SK-N-SH treated with all-trans-retinoic acid at 6 μM for 48 hours (cell line): ENCODE measurements around the gene SCEL.

ENCODE experiments used
- ATAC-seq: fragments of 200-7000 bp; cut with Tn5 transposase; 3 replicates; pipeline ENCODE4 v1.9.1; 2020; ENCODE audit warnings: mild to moderate bottlenecking, moderate library complexity
- ARNTL ChIP-seq: fragments of 450-650 bp; formaldehyde crosslinking; IDR thresholded peaks from 2 replicates; pipeline ENCODE4 v1.5.0; 2020; ENCODE audit warnings: low read depth, mild to moderate bottlenecking, moderate library complexity, borderline replicate concordance
- CSDC2 ChIP-seq: fragments of 250-450 bp; sonication (Bioruptor Pico); IDR thresholded peaks from 2 replicates; pipeline ENCODE4 v1.5.0; 2020; ENCODE audit warnings: mild to moderate bottlenecking, moderate library complexity
- CSRNP3 ChIP-seq: fragments of 250-450 bp; sonication (Bioruptor Pico); IDR thresholded peaks from 2 replicates; pipeline ENCODE4 v1.5.1; 2021; ENCODE audit warnings: mild to moderate bottlenecking, moderate library complexity
- GLIS3 ChIP-seq: fragments of 250-450 bp; sonication (Bioruptor Pico); IDR thresholded peaks from 2 replicates; pipeline ENCODE4 v1.5.0; 2020; ENCODE audit warnings: mild to moderate bottlenecking, moderate library complexity
- ISL1 ChIP-seq: fragments of 250-450 bp; sonication (Bioruptor Pico); IDR thresholded peaks from 2 replicates; pipeline ENCODE4 v2.1.2; 2022; ENCODE audit warnings: mild to moderate bottlenecking, moderate library complexity
- PATZ1 ChIP-seq: fragments of 250-450 bp; sonication (Bioruptor Pico); IDR thresholded peaks from 2 replicates; pipeline ENCODE4 v1.8.0; 2020; ENCODE audit warnings: mild to moderate bottlenecking, moderate library complexity, borderline replicate concordance
- PPARA ChIP-seq: fragments of 250-450 bp; sonication (Bioruptor Pico); IDR thresholded peaks from 2 replicates; pipeline ENCODE4 v1.5.0; 2020; ENCODE audit warnings: mild to moderate bottlenecking, borderline replicate concordance
- RARB ChIP-seq: fragments of 250-450 bp; sonication (Bioruptor Pico); IDR thresholded peaks from 2 replicates; pipeline ENCODE4 v1.8.0; 2021; ENCODE audit warnings: mild to moderate bottlenecking, moderate library complexity
- SNAI2 ChIP-seq: fragments of 250-450 bp; sonication (Bioruptor Pico); IDR thresholded peaks from 2 replicates; pipeline ENCODE4 v1.5.0; 2020; ENCODE audit warnings: mild to moderate bottlenecking, moderate library complexity
- TCF4 ChIP-seq: fragments of 250-450 bp; sonication (Bioruptor Pico); IDR thresholded peaks from 2 replicates; pipeline ENCODE4 v1.8.0; 2021; ENCODE audit warnings: mild to moderate bottlenecking, moderate library complexity, borderline replicate concordance
- TOX ChIP-seq: fragments of 250-450 bp; sonication (Bioruptor Pico); IDR thresholded peaks from 2 replicates; pipeline ENCODE4 v1.8.0; 2021; ENCODE audit warnings: mild to moderate bottlenecking, moderate library complexity, borderline replicate concordance
- ZC3H10 ChIP-seq: fragments of 250-450 bp; sonication (Bioruptor Pico); IDR thresholded peaks from 2 replicates; pipeline ENCODE4 v1.5.1; 2021; ENCODE audit warnings: mild to moderate bottlenecking, moderate library complexity
- ZFP3 ChIP-seq: fragments of 250-450 bp; sonication (Bioruptor Pico); IDR thresholded peaks from 2 replicates; pipeline ENCODE4 v1.5.0; 2020; ENCODE audit warnings: mild to moderate bottlenecking, moderate library complexity
- ZFP30 ChIP-seq: fragments of 450-650 bp; formaldehyde crosslinking; IDR thresholded peaks from 2 replicates; pipeline ENCODE4 v1.5.0; 2022; ENCODE audit warnings: mild to moderate bottlenecking, moderate library complexity
- ZNF70 ChIP-seq: fragments of 450-650 bp; formaldehyde crosslinking; IDR thresholded peaks from 2 replicates; pipeline ENCODE4 v1.5.0; 2020; ENCODE audit warnings: mild to moderate bottlenecking, moderate library complexity
- ZNF8 ChIP-seq: fragments of 450-650 bp; formaldehyde crosslinking; IDR thresholded peaks from 2 replicates; pipeline ENCODE4 v1.5.0; 2020; ENCODE audit warnings: mild to moderate bottlenecking, moderate library complexity
- TF ChIP-seq, protein P1 (sequence below): fragments of 250-450 bp; sonication (Bioruptor Pico); IDR thresholded peaks from 2 replicates; pipeline ENCODE4 v1.5.1; 2020; ENCODE audit warnings: low read depth, mild to moderate bottlenecking, moderate library complexity
- TF ChIP-seq, protein P2 (sequence below): fragments of 250-450 bp; sonication (Bioruptor Pico); IDR thresholded peaks from 2 replicates; pipeline ENCODE4 v1.8.0; 2021; ENCODE audit warnings: low read depth, mild to moderate bottlenecking, moderate library complexity, borderline replicate concordance
- TF ChIP-seq, protein P3 (sequence below): fragments of 250-450 bp; sonication (Bioruptor Pico); IDR thresholded peaks from 2 replicates; pipeline ENCODE4 v1.5.0; 2020; ENCODE audit warnings: mild to moderate bottlenecking, moderate library complexity

The SCEL gene

DNA sequence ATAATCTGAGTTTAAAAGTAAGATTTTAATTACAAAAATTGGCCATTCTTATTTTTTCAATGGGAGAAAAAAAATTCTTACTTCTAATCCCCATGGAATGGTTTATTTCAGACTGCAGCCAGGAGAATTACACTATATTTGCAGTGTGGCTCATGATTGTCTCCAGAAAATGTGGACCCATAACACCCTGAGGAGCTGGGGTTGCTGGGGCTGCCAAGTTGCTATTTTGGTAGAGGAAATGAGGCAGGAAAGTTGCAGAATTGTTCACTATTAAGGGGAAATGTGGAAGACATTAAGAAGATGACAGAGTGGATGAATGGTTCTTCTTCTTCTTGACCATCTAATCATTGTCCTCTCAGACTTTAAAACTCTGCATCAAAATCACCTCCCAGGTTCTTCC lies 4.6 kb upstream of the SCEL start:
- ATAC-seq: no peak
- TF ChIP-seq, protein P1, sequence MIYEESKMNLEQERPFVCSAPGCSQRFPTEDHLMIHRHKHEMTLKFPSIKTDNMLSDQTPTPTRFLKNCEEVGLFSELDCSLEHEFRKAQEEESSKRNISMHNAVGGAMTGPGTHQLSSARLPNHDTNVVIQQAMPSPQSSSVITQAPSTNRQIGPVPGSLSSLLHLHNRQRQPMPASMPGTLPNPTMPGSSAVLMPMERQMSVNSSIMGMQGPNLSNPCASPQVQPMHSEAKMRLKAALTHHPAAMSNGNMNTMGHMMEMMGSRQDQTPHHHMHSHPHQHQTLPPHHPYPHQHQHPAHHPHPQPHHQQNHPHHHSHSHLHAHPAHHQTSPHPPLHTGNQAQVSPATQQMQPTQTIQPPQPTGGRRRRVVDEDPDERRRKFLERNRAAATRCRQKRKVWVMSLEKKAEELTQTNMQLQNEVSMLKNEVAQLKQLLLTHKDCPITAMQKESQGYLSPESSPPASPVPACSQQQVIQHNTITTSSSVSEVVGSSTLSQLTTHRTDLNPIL: no peak
- TF ChIP-seq SNAI2 (CRISPR knock-in tag) (no peak), ZFP3 (CRISPR knock-in tag) (no peak), TCF4 (CRISPR knock-in tag) (no peak)

GRCh38 chr13:77532983-77533382 lies 2.5 kb upstream of the SCEL start:
- no peak for TF ChIP-seq CSDC2 (CRISPR knock-in tag)
- TF ChIP-seq, protein P2, sequence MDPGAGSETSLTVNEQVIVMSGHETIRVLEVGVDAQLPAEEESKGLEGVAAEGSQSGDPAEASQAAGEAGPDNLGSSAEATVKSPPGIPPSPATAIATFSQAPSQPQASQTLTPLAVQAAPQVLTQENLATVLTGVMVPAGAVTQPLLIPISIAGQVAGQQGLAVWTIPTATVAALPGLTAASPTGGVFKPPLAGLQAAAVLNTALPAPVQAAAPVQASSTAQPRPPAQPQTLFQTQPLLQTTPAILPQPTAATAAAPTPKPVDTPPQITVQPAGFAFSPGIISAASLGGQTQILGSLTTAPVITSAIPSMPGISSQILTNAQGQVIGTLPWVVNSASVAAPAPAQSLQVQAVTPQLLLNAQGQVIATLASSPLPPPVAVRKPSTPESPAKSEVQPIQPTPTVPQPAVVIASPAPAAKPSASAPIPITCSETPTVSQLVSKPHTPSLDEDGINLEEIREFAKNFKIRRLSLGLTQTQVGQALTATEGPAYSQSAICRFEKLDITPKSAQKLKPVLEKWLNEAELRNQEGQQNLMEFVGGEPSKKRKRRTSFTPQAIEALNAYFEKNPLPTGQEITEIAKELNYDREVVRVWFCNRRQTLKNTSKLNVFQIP (CRISPR knock-in tag): no peak
- TF ChIP-seq CSRNP3 (CRISPR knock-in tag): no peak
- TF ChIP-seq ISL1 (CRISPR knock-in tag): no peak
- TF ChIP-seq, protein P3, sequence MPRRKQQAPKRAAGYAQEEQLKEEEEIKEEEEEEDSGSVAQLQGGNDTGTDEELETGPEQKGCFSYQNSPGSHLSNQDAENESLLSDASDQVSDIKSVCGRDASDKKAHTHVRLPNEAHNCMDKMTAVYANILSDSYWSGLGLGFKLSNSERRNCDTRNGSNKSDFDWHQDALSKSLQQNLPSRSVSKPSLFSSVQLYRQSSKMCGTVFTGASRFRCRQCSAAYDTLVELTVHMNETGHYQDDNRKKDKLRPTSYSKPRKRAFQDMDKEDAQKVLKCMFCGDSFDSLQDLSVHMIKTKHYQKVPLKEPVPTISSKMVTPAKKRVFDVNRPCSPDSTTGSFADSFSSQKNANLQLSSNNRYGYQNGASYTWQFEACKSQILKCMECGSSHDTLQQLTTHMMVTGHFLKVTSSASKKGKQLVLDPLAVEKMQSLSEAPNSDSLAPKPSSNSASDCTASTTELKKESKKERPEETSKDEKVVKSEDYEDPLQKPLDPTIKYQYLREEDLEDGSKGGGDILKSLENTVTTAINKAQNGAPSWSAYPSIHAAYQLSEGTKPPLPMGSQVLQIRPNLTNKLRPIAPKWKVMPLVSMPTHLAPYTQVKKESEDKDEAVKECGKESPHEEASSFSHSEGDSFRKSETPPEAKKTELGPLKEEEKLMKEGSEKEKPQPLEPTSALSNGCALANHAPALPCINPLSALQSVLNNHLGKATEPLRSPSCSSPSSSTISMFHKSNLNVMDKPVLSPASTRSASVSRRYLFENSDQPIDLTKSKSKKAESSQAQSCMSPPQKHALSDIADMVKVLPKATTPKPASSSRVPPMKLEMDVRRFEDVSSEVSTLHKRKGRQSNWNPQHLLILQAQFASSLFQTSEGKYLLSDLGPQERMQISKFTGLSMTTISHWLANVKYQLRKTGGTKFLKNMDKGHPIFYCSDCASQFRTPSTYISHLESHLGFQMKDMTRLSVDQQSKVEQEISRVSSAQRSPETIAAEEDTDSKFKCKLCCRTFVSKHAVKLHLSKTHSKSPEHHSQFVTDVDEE: no peak
- no peak for TF ChIP-seq PPARA (CRISPR knock-in tag)
- TF ChIP-seq TCF4 (CRISPR knock-in tag): no peak
- TF ChIP-seq ZC3H10 (CRISPR knock-in tag): no peak
- TF ChIP-seq PATZ1: no peak
- no peak for TF ChIP-seq ARNTL (CRISPR knock-in tag)
- TF ChIP-seq GLIS3: no peak
- no peak for ATAC-seq

DNA sequence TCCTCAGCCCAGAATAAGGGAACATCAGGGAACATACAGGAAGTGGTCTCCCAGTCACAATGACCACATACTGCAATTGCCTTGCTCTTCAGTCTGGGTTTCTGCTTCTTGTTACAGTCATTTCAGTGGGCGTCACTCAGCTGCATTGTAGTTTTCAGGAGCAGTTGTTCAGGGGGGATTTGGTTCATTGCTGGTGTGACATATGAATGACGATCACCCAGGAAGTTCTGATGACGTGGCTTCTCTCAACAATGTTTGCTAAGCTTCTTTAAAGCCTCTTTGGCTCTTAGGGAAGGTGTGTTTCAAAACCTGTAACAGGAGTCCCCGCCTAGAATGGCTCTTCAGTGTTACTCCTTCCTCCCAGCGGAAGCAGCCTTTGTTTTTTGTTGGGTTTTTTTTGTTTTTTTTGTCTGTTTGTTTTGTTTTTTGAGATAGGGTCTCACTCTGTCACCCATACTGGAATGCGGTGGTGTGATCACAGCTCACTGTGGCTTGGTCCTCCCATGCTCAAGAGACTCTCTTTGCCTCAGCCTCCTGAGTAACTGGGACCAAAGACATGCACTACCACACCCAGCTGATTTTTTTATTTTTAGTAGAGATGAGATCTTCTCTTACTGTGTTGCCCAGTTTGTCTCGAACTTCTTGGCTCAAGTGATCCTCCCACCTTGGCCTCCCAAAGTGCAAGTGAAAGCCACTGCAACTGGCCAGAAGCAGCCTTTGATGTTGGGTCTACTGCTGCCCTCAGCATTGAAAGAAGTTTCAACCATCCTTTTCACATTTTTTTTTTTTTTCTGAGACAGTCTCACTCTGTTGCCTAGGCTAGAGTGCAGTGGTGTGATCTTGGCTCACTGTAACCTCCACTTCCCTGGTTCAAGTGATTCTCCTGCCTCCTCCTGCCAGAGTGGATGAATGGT lies 1.4 kb upstream of the SCEL start:
- ATAC-seq: no peak
- TF ChIP-seq ARNTL (CRISPR knock-in tag): no peak
- TF ChIP-seq ZFP30 (CRISPR knock-in tag): no peak
- TF ChIP-seq ISL1 (CRISPR knock-in tag): no peak
- TF ChIP-seq GLIS3: no peak
- no peak for TF ChIP-seq ZFP3 (CRISPR knock-in tag)
- no peak for TF ChIP-seq SNAI2 (CRISPR knock-in tag)
- TF ChIP-seq PPARA (CRISPR knock-in tag): no peak
- TF ChIP-seq ZNF70 (CRISPR knock-in tag): no peak
- no peak for TF ChIP-seq ZC3H10 (CRISPR knock-in tag)
- TF ChIP-seq RARB (CRISPR knock-in tag): no peak
- no peak for TF ChIP-seq PATZ1
- TF ChIP-seq, protein P3: no peak
- TF ChIP-seq ZNF8: no peak
- TF ChIP-seq TOX: no peak
- TF ChIP-seq, protein P1: no peak
